ENCODE results near the gene OSBPL10. TPM values are rescaled to one million over a fixed set of nuclear protein-coding genes. Genes with fewer than 3 reads are reported as not detected.

Gene OSBPL10
- total RNA-seq, 2 donors from 2014 or later = 23.8 to 33.6 TPM

GRCh38 chr3:31620656-31621055, 360.4 kb downstream of the OSBPL10 start:
- Mint-ChIP-seq H3K36me3 (ENCODE audit: low read depth) (peaks cover 41% of the 10 kb centered on the region), H3K27ac (no peak overlapping the region), H3K27me3 (ENCODE audit: insufficient read depth) (no peaks in the 10 kb centered on the region), H3K4me1 (peaks cover 22% of the 10 kb centered on the region), H3K9me3 (no peaks in the 10 kb centered on the region), H3K4me3 (no peak overlapping the region)
- no peaks in the 10 kb centered on the region for H3K4me1 ChIP-seq (ENCODE audit: control insufficient read depth, insufficient read depth, low read length)
- no peak overlapping the region for H3K9ac ChIP-seq (ENCODE audit: extremely low read depth, low read length, poor library complexity, severe bottlenecking)
- DNase-seq = no peak
- H3K36me3 ChIP-seq (ENCODE audit: control insufficient read depth, insufficient read depth, low read length) = peaks cover 96% of the 10 kb centered on the region
- H3K9me3 ChIP-seq (ENCODE audit: control insufficient read depth, low read length) = no peaks in the 10 kb centered on the region
- 96 to 100% methylated on average over 1 of the region's 1 CpG for WGBS, 2 experiments (ENCODE audit: insufficient coverage in 1 of 2, insufficient read length in 1 of 2)
- H3K27me3 ChIP-seq (ENCODE audit: control insufficient read depth, insufficient read depth, low read length, poor library complexity, severe bottlenecking) = no peaks in the 10 kb centered on the region
- TF ChIP-seq CTCF (conservative IDR thresholded peaks at IDR 0.05) = no peak
- H3K27ac ChIP-seq (ENCODE audit: low read depth, low read length) = no peak overlapping the region
- H3K4me3 ChIP-seq (ENCODE audit: low read length) = no peak overlapping the region

DNA sequence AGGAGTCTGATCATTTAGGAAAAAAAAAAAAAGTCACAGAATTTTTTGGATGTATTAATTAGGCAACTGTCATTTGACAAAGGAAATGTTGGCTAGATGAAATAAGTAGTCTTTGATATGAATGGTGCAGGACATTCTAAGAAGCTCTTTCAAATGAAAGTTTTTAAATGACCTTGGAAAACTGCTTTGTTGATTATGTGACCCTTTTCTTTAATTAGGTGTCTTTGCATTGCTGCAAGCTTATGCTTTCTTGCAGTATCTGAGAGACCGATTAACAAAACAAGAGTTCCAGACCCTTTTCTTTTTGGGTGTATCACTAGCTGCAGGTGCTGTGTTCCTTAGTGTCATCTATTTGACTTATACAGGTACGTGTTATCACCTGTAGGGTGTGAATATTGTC, 364.4 kb downstream of the OSBPL10 start:
- 97% methylated on average over 1 of the region's 2 CpGs; no CpG with 5 or more reads in 1 of the 2 experiments for WGBS, 2 experiments (ENCODE audit: insufficient coverage in 1 of 2, insufficient read length in 1 of 2)
- TF ChIP-seq CTCF (conservative IDR thresholded peaks at IDR 0.05) = no peak
- Mint-ChIP-seq H3K4me1 (peaks cover 17% of the 10 kb centered on the region), H3K27me3 (ENCODE audit: insufficient read depth) (no peaks in the 10 kb centered on the region), H3K9me3 (no peaks in the 10 kb centered on the region), H3K4me3 (no peak overlapping the region), H3K27ac (no peak overlapping the region), H3K36me3 (ENCODE audit: low read depth) (peaks cover 36% of the 10 kb centered on the region)
- Histone ChIP-seq H3K9me3 (ENCODE audit: control insufficient read depth, low read length) (no peaks in the 10 kb centered on the region), H3K27me3 (ENCODE audit: control insufficient read depth, insufficient read depth, low read length, poor library complexity, severe bottlenecking) (no peaks in the 10 kb centered on the region), H3K9ac (ENCODE audit: extremely low read depth, low read length, poor library complexity, severe bottlenecking) (no peak overlapping the region), H3K4me1 (ENCODE audit: control insufficient read depth, insufficient read depth, low read length) (no peaks in the 10 kb centered on the region), H3K36me3 (ENCODE audit: control insufficient read depth, insufficient read depth, low read length) (peaks cover 86% of the 10 kb centered on the region), H3K27ac (ENCODE audit: low read depth, low read length) (no peak overlapping the region), H3K4me3 (ENCODE audit: low read length) (no peak overlapping the region)
- DNase-seq = no peak

GRCh38 chr3:31615071-31615875, 365.8 kb downstream of the OSBPL10 start:
- no peak for TF ChIP-seq CTCF (conservative IDR thresholded peaks at IDR 0.05)
- H3K9me3 ChIP-seq (ENCODE audit: control insufficient read depth, low read length) = no peaks in the 10 kb centered on the region
- 100% methylated on average over 4 of the region's 4 CpGs; no CpG with 5 or more reads in 1 of the 2 experiments for WGBS, 2 experiments (ENCODE audit: insufficient coverage in 1 of 2, insufficient read length in 1 of 2)
- H3K27me3 ChIP-seq (ENCODE audit: control insufficient read depth, insufficient read depth, low read length, poor library complexity, severe bottlenecking) = no peaks in the 10 kb centered on the region
- no peak overlapping the region for H3K4me3 Mint-ChIP-seq
- H3K4me3 ChIP-seq (ENCODE audit: low read length) = no peak overlapping the region
- no peaks in the 10 kb centered on the region for H3K27me3 Mint-ChIP-seq (ENCODE audit: insufficient read depth)
- H3K9me3 Mint-ChIP-seq = no peaks in the 10 kb centered on the region
- H3K4me1 ChIP-seq (ENCODE audit: control insufficient read depth, insufficient read depth, low read length) = no peaks in the 10 kb centered on the region
- H3K36me3 ChIP-seq (ENCODE audit: control insufficient read depth, insufficient read depth, low read length) = peaks cover 85% of the 10 kb centered on the region
- H3K27ac Mint-ChIP-seq = no peak overlapping the region
- no peak for DNase-seq
- H3K27ac ChIP-seq (ENCODE audit: low read depth, low read length) = no peak overlapping the region
- H3K9ac ChIP-seq (ENCODE audit: extremely low read depth, low read length, poor library complexity, severe bottlenecking) = no peak overlapping the region
- H3K4me1 Mint-ChIP-seq = peaks cover 17% of the 10 kb centered on the region
- H3K36me3 Mint-ChIP-seq (ENCODE audit: low read depth) = peaks cover 32% of the 10 kb centered on the region
